GM12878 (cell line): Measurements from ENCODE around the gene MCM9. TPM values are rescaled to one million over a fixed set of nuclear protein-coding genes. Genes with fewer than 3 reads are reported as not detected.

Source experiments
- ATAC-seq: fragments of 200-7000 bp; cut with Tn5 transposase; 3 replicates; pipeline ENCODE4 v1.9.1; 2020; ENCODE audit warnings: mild to moderate bottlenecking, moderate library complexity
- BruUV-seq: library from RNA; stranded (reverse); fragments of 400-500 nt; replicated peaks from 2 replicates; lab custom pipeline; 2021; lab: Mats Ljungman, UMichigan
- CTCF ChIA-PET: fragments of 300-600 bp; sonication (Branson Sonifier 250); formaldehyde crosslinking; extraction: SDS; loops from one replicate; lab custom pipeline; 2021; ENCODE audit warnings: inconsistent platforms; lab: Yijun Ruan, JAX
- POLR2A ChIA-PET: fragments of 350-600 bp; formaldehyde crosslinking; extraction: SDS; loops from one replicate; lab custom pipeline; 2021; ENCODE audit warnings: inconsistent platforms; lab: Charles Lee
- RAD21 ChIA-PET: fragments of 300-600 bp; sonication (Branson Sonifier 250); formaldehyde crosslinking; loops from one replicate; lab custom pipeline; 2023; ENCODE audit warnings: antibody characterized with exemption; ENCODE audit not compliant: unreplicated experiment; lab: Charles Lee
- SMC1A ChIA-PET: fragments of 300-600 bp; sonication (Branson Sonifier 250); formaldehyde crosslinking; loops from one replicate; lab custom pipeline; 2023; ENCODE audit not compliant: unreplicated experiment, uncharacterized antibody; lab: Charles Lee
- DNase-seq: peaks from one replicate; pipeline ENCODE4 v3.0.0-alpha.2; 2011; ENCODE audit warnings: low read depth, low spot score
- FAIRE-seq: peaks from 3 replicates; lab custom pipeline; 2011; peaks lifted over from hg19 to GRCh38; lab: Jason Lieb, UNC
- H2AFZ ChIP-seq: 2 replicates; pipeline ENCODE4 v1.6.0; 2011; ENCODE audit warnings: low read depth, low read length, control low read depth; ENCODE audit not compliant: control insufficient read depth
- H3K27ac ChIP-seq: 2 replicates; pipeline ENCODE4 v1.5.1; 2011; ENCODE audit warnings: control low read depth; ENCODE audit not compliant: control insufficient read depth, insufficient read depth
- H3K27me3 ChIP-seq, 2 experiments: replicated peaks in 1 of 2; 2 replicates each; pipeline versions ENCODE4 v1.6.0 to v1.6.1; 2011; ENCODE audit warnings: low read length in 1 of 2; ENCODE audit not compliant: control insufficient read depth in 2 of 2, insufficient read depth in 2 of 2
- H3K36me3 ChIP-seq, 2 experiments: 2 replicates each; pipeline ENCODE4 v1.5.1; 2011; ENCODE audit warnings: low read length in 1 of 2; ENCODE audit not compliant: control insufficient read depth in 2 of 2, insufficient read depth in 2 of 2
- H3K4me1 ChIP-seq: 2 replicates; pipeline ENCODE4 v1.6.1; 2011; ENCODE audit warnings: mild to moderate bottlenecking, low read length, moderate library complexity, mixed read lengths; ENCODE audit not compliant: control insufficient read depth, insufficient read depth
- H3K4me2 ChIP-seq: 2 replicates; pipeline ENCODE4 v1.6.0; 2011; ENCODE audit warnings: control low read depth; ENCODE audit not compliant: control insufficient read depth, insufficient read depth
- H3K4me3 ChIP-seq: fragments of 200-600 bp; sonication (generic); 2 replicates; pipeline ENCODE4 v1.5.1; 2016
- H3K79me2 ChIP-seq: 2 replicates; pipeline ENCODE4 v1.6.0; 2011; ENCODE audit warnings: low read length; ENCODE audit not compliant: control insufficient read depth, insufficient read depth
- H3K9ac ChIP-seq: 2 replicates; pipeline ENCODE4 v1.8.0; 2011; ENCODE audit warnings: low read length, control low read depth, mixed read lengths; ENCODE audit not compliant: control insufficient read depth, insufficient read depth
- H3K9me3 ChIP-seq: replicated peaks from 3 replicates; pipeline ENCODE4 v1.5.1; 2011; ENCODE audit warnings: mild to moderate bottlenecking, low read length; ENCODE audit not compliant: control insufficient read depth, insufficient read depth
- H4K20me1 ChIP-seq: 2 replicates; pipeline ENCODE4 v1.6.0; 2011; ENCODE audit not compliant: control insufficient read depth, insufficient read depth
- CBX5 ChIP-seq: sonication (generic); IDR thresholded peaks from 2 replicates; pipeline ENCODE4 v1.6.1; 2016; ENCODE audit warnings: low read depth, moderate library complexity, mild to moderate bottlenecking, inconsistent platforms
- EZH2 ChIP-seq: IDR thresholded peaks from 2 replicates; pipeline ENCODE4 v1.6.1; 2012; ENCODE audit warnings: low read depth, mild to moderate bottlenecking, control low read depth, inconsistent platforms, low read length, borderline replicate concordance; ENCODE audit not compliant: control insufficient read depth
- FOS ChIP-seq: IDR thresholded peaks from 3 replicates; pipeline ENCODE4 v1.6.1; 2011; ENCODE audit warnings: borderline replicate concordance; ENCODE audit not compliant: insufficient read length; ENCODE audit errors: extremely low read depth
- HDGF ChIP-seq: fragments of 450-650 bp; IDR thresholded peaks from 2 replicates; pipeline ENCODE4 v1.6.1; 2016; ENCODE audit warnings: antibody characterized with exemption
- HSF1 ChIP-seq: fragments of 150-350 bp; IDR thresholded peaks from 2 replicates; pipeline ENCODE4 v1.6.1; 2014; ENCODE audit warnings: mild to moderate bottlenecking, low read depth, low read length
- MTA3 ChIP-seq: IDR thresholded peaks from 2 replicates; pipeline ENCODE4 v1.6.1; 2012; ENCODE audit warnings: low read length, inconsistent platforms, borderline replicate concordance
- RCOR1 ChIP-seq: conservative IDR thresholded peaks from 2 replicates; pipeline ENCODE4 v1.6.1; 2012; ENCODE audit warnings: low read depth, low read length, improper control_type of control experiment
- SIX5 ChIP-seq: IDR thresholded peaks from 2 replicates; pipeline ENCODE4 v1.6.1; 2011; ENCODE audit warnings: mild to moderate bottlenecking, low read depth, low read length, moderate library complexity; ENCODE audit not compliant: severe bottlenecking
- YY1 ChIP-seq: IDR thresholded peaks from 2 replicates; pipeline ENCODE4 v1.6.1; 2011; ENCODE audit warnings: low read depth, mild to moderate bottlenecking, low read length
- ZBTB40 ChIP-seq: fragments of 450-650 bp; IDR thresholded peaks from 2 replicates; pipeline ENCODE4 v1.6.1; 2016; ENCODE audit warnings: mild to moderate bottlenecking, moderate library complexity, borderline replicate concordance
- WGBS: methylation state at CpG from one replicate; pipeline ENCODE4 v1.1.6; 2016; ENCODE audit warnings: low lambda C conversion rate; ENCODE audit not compliant: insufficient replicate concordance, insufficient coverage; ENCODE audit errors: missing lambda C conversion rate; 5-methylcytosine and 5-hydroxymethylcytosine counted together
- in situ Hi-C: fragments of 300-500 bp; cut with MboI; formaldehyde crosslinking; loops from 9 replicates; pipeline ENCODE4 v1.14.3; 2018; ENCODE audit warnings: mixed read lengths
- intact Hi-C: fragments of 100-400 bp; cut with micrococcal nuclease; formaldehyde crosslinking; loops from one replicate; pipeline ENCODE4 v1.14.2; 2022; ENCODE audit not compliant: unreplicated experiment
- polyA plus RNA-seq, 11 experiments: library from polyadenylated mRNA; depleted of rRNA in 4 of 11; unstranded in 6 of 11; stranded (reverse) in 5 of 11; fragments of >200 nt; fragmentation: Nextera tagmentation in 4 of 11; fragmentation: Illumina TruSeq in 1 of 11; extraction: Ambion mirVana in 4 of 11; extraction: Trizol in 1 of 11; gene quantifications; 1 replicate in 1 of 11; 2 replicates in 10 of 11; pipeline versions ENCODE4 v1.2.1 to v1.2.3, GENCODE V29; 2011 to 2016; ENCODE audit warnings: inconsistent platforms in 2 of 11, missing spikeins in 2 of 11, low read depth in 1 of 11
- total RNA-seq, 4 experiments: library from RNA; depleted of rRNA in 3 of 4; stranded (reverse); fragments of >200 nt in 3 of 4; fragmentation: Illumina TruSeq in 1 of 4; extraction: Trizol in 1 of 4; gene quantifications; 2 replicates each; pipeline versions ENCODE4 v1.2.1 to v1.2.3, GENCODE V29; 2013 to 2021

Gene MCM9
- total and polyA plus RNA-seq, 10 of the 15 experiments (the other 5 are each of a cell fraction or from before 2014, with no cell fraction given) = 3.4 to 18.5 (median 9.7) TPM

- Histone ChIP-seq H4K20me1 (no peaks in the 10 kb centered on the region), H3K27ac (no peak overlapping the region), H3K9ac (no peak overlapping the region), H3K79me2 (no peaks in the 10 kb centered on the region), H3K4me1 (no peaks in the 10 kb centered on the region), H3K4me3 (no peak overlapping the region), H2AFZ (no peak overlapping the region), H3K4me2 (no peak overlapping the region), H3K9me3 (no peaks in the 10 kb centered on the region; the same call in 2 of the 3 replicates), H3K27me3 (no peaks in the 10 kb centered on the region), H3K36me3 (no peaks in the 10 kb centered on the region)
- intact Hi-C loops (no loop called here), in situ Hi-C loops (loop anchor here (25.0 kb wide), 1 partner anchor 804 kb away; no protein-coding TSS in a partner anchor)
- RAD21 ChIA-PET = no interaction called here
- CTCF ChIA-PET = interaction anchor here (1.2 to 2.5 kb wide), 2 partner anchors 10 to 225 kb away, joined by 4 to 19 read pairs; no protein-coding TSS in a partner anchor
- POLR2A ChIA-PET = no interaction called here
- DNase-seq = no peak
- no TSS peak for BruUV-seq
- no peak for ATAC-seq
- no peak for FAIRE-seq
- TF ChIP-seq RCOR1 = no peak
- WGBS = 85% methylated on average over 6 of the region's 6 CpGs
- SMC1A ChIA-PET = interaction anchor here (0.7 to 1.7 kb wide), 2 partner anchors 11 to 85 kb away, joined by 3 to 5 read pairs; no protein-coding TSS in a partner anchor
Measured at GRCh38 chr6:118791499-118791898, 143.5 kb downstream of the MCM9 start.

- no peak overlapping the region for H3K27ac ChIP-seq
- H3K79me2 ChIP-seq = no peaks in the 10 kb centered on the region
- ATAC-seq (no peak), FAIRE-seq (no peak), DNase-seq (no peak)
- no peaks in the 10 kb centered on the region; the same call in 2 of the 3 replicates for H3K9me3 ChIP-seq
- ChIA-PET RAD21 (interaction anchor here (2.2 kb wide), 1 partner anchor 224 kb away, joined by 5 read pairs; no protein-coding TSS in a partner anchor), SMC1A (interaction anchor here (0.7 to 1.6 kb wide), 2 partner anchors 9 to 11 kb away, joined by 3 to 5 read pairs; no protein-coding TSS in a partner anchor), CTCF (interaction anchor here (0.9 to 2.5 kb wide), 3 partner anchors 11 to 225 kb away, joined by 3 to 19 read pairs (median 5); no protein-coding TSS in a partner anchor), POLR2A (no interaction called here)
- intact Hi-C loops = no loop called here
- H3K9ac ChIP-seq = no peak overlapping the region
- BruUV-seq = no TSS peak
- H3K36me3 ChIP-seq = no peaks in the 10 kb centered on the region
- H3K4me3 ChIP-seq = no peak overlapping the region
- H2AFZ ChIP-seq = no peak overlapping the region
- WGBS = 57% methylated on average over 4 of the region's 4 CpGs
- in situ Hi-C loops = loop anchor here (10.0 to 25.0 kb wide), 2 partner anchors 505 to 803 kb away; no protein-coding TSS in a partner anchor
- no peaks in the 10 kb centered on the region for H4K20me1 ChIP-seq
- no peak overlapping the region for H3K4me2 ChIP-seq
- H3K27me3 ChIP-seq = no peaks in the 10 kb centered on the region
- no peaks in the 10 kb centered on the region for H3K4me1 ChIP-seq
- no peak for TF ChIP-seq HDGF
- TF ChIP-seq EZH2 = no peak
- TF ChIP-seq SIX5 = no peak
- TF ChIP-seq YY1 = no peak
- no peak for TF ChIP-seq HSF1
- TF ChIP-seq MTA3 = no peak
- no peak for TF ChIP-seq ZBTB40
- no peak for TF ChIP-seq CBX5
- TF ChIP-seq FOS = no peak
Measured at GRCh38 chr6:118789954-118790353, 145.0 kb downstream of the MCM9 start.
